MV-4-11 (cell line): ENCODE measurements around the gene TMED4.

Source experiments
- DNase-seq: peaks from one replicate; lab custom pipeline; 2025; lab: John Stamatoyannopoulos, UW

The TMED4 gene

GRCh38 chr7:44581879-44582603 is at the start of gene TMED4:
TSS of gene TMED4 (minus strand) at chr7:44582231. CDS start at chr7:44582206, 25 bp downstream.
- peak; percentile 97 for DNase-seq

- peak; percentile 55 for DNase-seq
Measured at GRCh38 chr7:44631458-44632115, 49.6 kb upstream of the TMED4 start.

- DNase-seq = no peak
Measured at GRCh38 chr7:44630792-44631457, 48.9 kb upstream of the TMED4 start.

- DNase-seq = peak; percentile 72
Measured at GRCh38 chr7:44629829-44630522, 47.9 kb upstream of the TMED4 start.

- DNase-seq = no peak
Measured at GRCh38 chr7:44626620-44627019, 44.6 kb upstream of the TMED4 start.

- DNase-seq = no peak
Measured at GRCh38 chr7:44625526-44626471, 43.8 kb upstream of the TMED4 start.

- no peak for DNase-seq
Measured at GRCh38 chr7:44624318-44624717, 42.3 kb upstream of the TMED4 start.

GRCh38 chr7:44622342-44623151 is 40.5 kb upstream of the TMED4 start:
- DNase-seq = peak; percentile 69

GRCh38 chr7:44621750-44622103 is 39.7 kb upstream of the TMED4 start:
- DNase-seq = no peak

GRCh38 chr7:44621034-44621749 is 39.2 kb upstream of the TMED4 start:
- DNase-seq = peak; percentile 1

GRCh38 chr7:44618753-44619152 is 36.7 kb upstream of the TMED4 start:
- DNase-seq = no peak

- no peak for DNase-seq
Measured at GRCh38 chr7:44618045-44618444, 36.0 kb upstream of the TMED4 start.

- no peak for DNase-seq
Measured at GRCh38 chr7:44617225-44617890, 35.3 kb upstream of the TMED4 start.

GRCh38 chr7:44616545-44616944 is 34.5 kb upstream of the TMED4 start:
- DNase-seq = no peak

GRCh38 chr7:44615793-44616192 is 33.8 kb upstream of the TMED4 start:
- DNase-seq = no peak

- DNase-seq = peak; percentile 65
Measured at GRCh38 chr7:44615149-44615611, 33.1 kb upstream of the TMED4 start.

- DNase-seq = no peak
Measured at GRCh38 chr7:44609829-44610228, 27.8 kb upstream of the TMED4 start.

- DNase-seq = no peak
Measured at GRCh38 chr7:44608916-44609648, 27.1 kb upstream of the TMED4 start.
